HepG2 (cell line): Measurements from ENCODE around the gene BIRC5.

Experiments used
- DPF2 ChIP-seq: sonication (generic); formaldehyde crosslinking; IDR thresholded peaks from 2 replicates; pipeline ENCODE4 v1.4.0; 2020; ENCODE audit warnings: mild to moderate bottlenecking, low read depth, missing genetic modification reagents, borderline replicate concordance
- EZH2 ChIP-seq: conservative IDR thresholded peaks from 2 replicates; pipeline ENCODE4 v1.6.1; 2012; ENCODE audit warnings: mild to moderate bottlenecking, low read depth, low read length, moderate library complexity
- JUN ChIP-seq: sonication (generic); formaldehyde crosslinking; IDR thresholded peaks from 2 replicates; pipeline ENCODE4 v1.4.0; 2020; ENCODE audit warnings: mild to moderate bottlenecking, missing genetic modification reagents
- NFRKB ChIP-seq: fragments of 450-650 bp; IDR thresholded peaks from 2 replicates; pipeline ENCODE4 v1.6.1; 2017
- NFYB ChIP-seq: sonication (generic); formaldehyde crosslinking; IDR thresholded peaks from 2 replicates; pipeline ENCODE4 v1.4.0; 2020; ENCODE audit warnings: missing genetic modification reagents
- RXRA ChIP-seq: sonication (generic); formaldehyde crosslinking; IDR thresholded peaks from 2 replicates; pipeline ENCODE4 v1.5.1; 2020; ENCODE audit warnings: missing genetic modification reagents
- TERF1 ChIP-seq: sonication (generic); formaldehyde crosslinking; IDR thresholded peaks from 2 replicates; pipeline ENCODE4 v1.8.0; 2022; ENCODE audit warnings: mild to moderate bottlenecking, missing genetic modification reagents, moderate library complexity
- YY1 ChIP-seq: IDR thresholded peaks from 2 replicates; pipeline ENCODE4 v1.6.1; 2011; ENCODE audit warnings: low read length, low read depth, moderate library complexity, mild to moderate bottlenecking; ENCODE audit not compliant: insufficient read depth, insufficient replicate concordance
- TF ChIP-seq, protein P1 (sequence below): sonication (generic); formaldehyde crosslinking; conservative IDR thresholded peaks from 2 replicates; pipeline ENCODE4 v1.5.0; 2020; ENCODE audit warnings: missing genetic modification reagents

GRCh38 chr17:78223061-78223460 is 9.0 kb downstream of the BIRC5 start:
- TF ChIP-seq JUN (CRISPR knock-in tag) = no peak
- no peak for TF ChIP-seq YY1
- no peak for TF ChIP-seq EZH2
- no peak for TF ChIP-seq NFRKB
- TF ChIP-seq TERF1 (CRISPR knock-in tag) = no peak
- TF ChIP-seq RXRA (CRISPR knock-in tag) = no peak
- no peak for TF ChIP-seq DPF2 (CRISPR knock-in tag)
- TF ChIP-seq NFYB = no peak
- TF ChIP-seq, protein P1, sequence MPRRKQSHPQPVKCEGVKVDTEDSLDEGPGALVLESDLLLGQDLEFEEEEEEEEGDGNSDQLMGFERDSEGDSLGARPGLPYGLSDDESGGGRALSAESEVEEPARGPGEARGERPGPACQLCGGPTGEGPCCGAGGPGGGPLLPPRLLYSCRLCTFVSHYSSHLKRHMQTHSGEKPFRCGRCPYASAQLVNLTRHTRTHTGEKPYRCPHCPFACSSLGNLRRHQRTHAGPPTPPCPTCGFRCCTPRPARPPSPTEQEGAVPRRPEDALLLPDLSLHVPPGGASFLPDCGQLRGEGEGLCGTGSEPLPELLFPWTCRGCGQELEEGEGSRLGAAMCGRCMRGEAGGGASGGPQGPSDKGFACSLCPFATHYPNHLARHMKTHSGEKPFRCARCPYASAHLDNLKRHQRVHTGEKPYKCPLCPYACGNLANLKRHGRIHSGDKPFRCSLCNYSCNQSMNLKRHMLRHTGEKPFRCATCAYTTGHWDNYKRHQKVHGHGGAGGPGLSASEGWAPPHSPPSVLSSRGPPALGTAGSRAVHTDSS = no peak
